Upper lobe of right lung (tissue), 1 donor: ENCODE measurements around the gene SLC44A1. TPM values are rescaled to one million over a fixed set of nuclear protein-coding genes. Genes with fewer than 3 reads are reported as not detected.

Source experiments
- ATAC-seq: fragments of 200-7000 bp; cut with Tn5 transposase; one replicate; pipeline ENCODE4 v1.9.1; 2020; ENCODE audit warnings: mild to moderate bottlenecking, moderate library complexity
- DNase-seq: peaks from one replicate; pipeline ENCODE4 v3.0.0-alpha.2; 2020
- H3K27ac ChIP-seq: fragments of 200-600 bp; one replicate; pipeline ENCODE4 v1.8.0; 2022
- H3K27me3 ChIP-seq: fragments of 200-600 bp; one replicate; pipeline ENCODE4 v1.8.0; 2022; ENCODE audit warnings: mild to moderate bottlenecking
- H3K36me3 ChIP-seq: fragments of 200-600 bp; one replicate; pipeline ENCODE4 v1.8.0; 2022
- H3K4me1 ChIP-seq: fragments of 200-600 bp; one replicate; pipeline ENCODE4 v1.8.0; 2022
- H3K4me3 ChIP-seq: fragments of 200-600 bp; one replicate; pipeline ENCODE4 v1.8.0; 2022; ENCODE audit warnings: mild to moderate bottlenecking
- H3K9me3 ChIP-seq: fragments of 200-600 bp; one replicate; pipeline ENCODE4 v1.8.0; 2022
- CTCF ChIP-seq: fragments of 200-600 bp; IDR thresholded peaks from one replicate; pipeline ENCODE4 v1.8.0; 2022; ENCODE audit warnings: antibody characterized with exemption
- intact Hi-C: fragments of 100-400 bp; cut with DNase I; formaldehyde crosslinking; loops from one replicate; pipeline ENCODE4 v1.11.0; 2022
- total RNA-seq: library from RNA; stranded (reverse); fragmentation: NEBNext Ultra II Directional; extraction: Animal tissue kit (Norgen Biotek cat#: 25700); gene quantifications from one replicate; pipeline ENCODE4 v1.2.1, GENCODE V29; 2021
- donor health status: DM: no; HTN: yes; CAD: no; lungs with severe emphysema.

The SLC44A1 gene
- total RNA-seq, 1 donor from 2014 or later: 66.1 TPM

DNA sequence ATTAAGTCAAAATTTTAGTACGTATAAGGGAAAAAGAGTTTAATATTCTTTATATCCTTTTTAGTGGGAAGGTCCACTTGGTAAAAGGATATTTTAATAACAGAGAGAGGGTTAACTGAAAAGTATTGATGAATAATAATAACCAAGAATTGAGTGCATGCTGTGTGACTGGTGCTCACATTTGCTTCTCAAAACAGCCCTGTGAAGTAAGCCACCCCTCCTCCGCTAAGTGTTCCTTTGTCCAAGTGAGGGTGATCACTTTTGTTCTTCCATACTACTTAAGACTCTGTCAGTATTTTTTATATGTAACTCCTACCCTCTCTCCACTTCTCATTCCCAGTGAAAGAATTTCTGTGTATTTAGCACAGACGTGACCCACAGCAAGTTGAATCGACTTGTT is 51.5 kb downstream of the SLC44A1 start:
- intact Hi-C loops: no loop called here
- TF ChIP-seq CTCF: no peak
- no peaks in the 10 kb centered on the region for H3K27me3 ChIP-seq
- H3K36me3 ChIP-seq: peaks cover 11% of the 10 kb centered on the region
- no peaks in the 10 kb centered on the region for H3K9me3 ChIP-seq
- no peak overlapping the region for H3K4me3 ChIP-seq
- H3K27ac ChIP-seq: no peak overlapping the region
- ATAC-seq (no peak), DNase-seq (no peak)
- peaks cover 23% of the 10 kb centered on the region for H3K4me1 ChIP-seq

DNA sequence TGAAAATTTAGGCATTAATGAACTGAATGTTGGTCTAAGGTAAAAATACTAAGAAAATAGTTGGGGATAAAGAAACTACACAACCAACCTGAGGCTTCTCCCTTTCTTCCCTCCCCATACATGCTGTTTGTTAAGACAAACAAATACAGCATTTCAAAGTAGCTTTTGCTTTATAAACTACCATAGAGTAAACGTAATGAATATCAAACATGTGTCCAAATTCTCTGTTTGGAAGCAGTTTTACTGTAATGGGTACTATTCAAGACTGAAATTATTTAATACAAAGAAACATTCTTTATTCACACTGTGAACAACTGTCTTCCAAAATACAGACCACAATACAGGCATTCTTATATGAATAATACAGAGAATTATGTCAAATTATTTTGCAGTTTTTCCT is 52.0 kb downstream of the SLC44A1 start:
- no peaks in the 10 kb centered on the region for H3K9me3 ChIP-seq
- ATAC-seq (no peak), DNase-seq (no peak)
- peaks cover 19% of the 10 kb centered on the region for H3K4me1 ChIP-seq
- no peak overlapping the region for H3K4me3 ChIP-seq
- intact Hi-C loops: no loop called here
- H3K27me3 ChIP-seq: no peaks in the 10 kb centered on the region
- H3K27ac ChIP-seq: no peak overlapping the region
- peaks cover 11% of the 10 kb centered on the region for H3K36me3 ChIP-seq
- no peak for TF ChIP-seq CTCF

DNA sequence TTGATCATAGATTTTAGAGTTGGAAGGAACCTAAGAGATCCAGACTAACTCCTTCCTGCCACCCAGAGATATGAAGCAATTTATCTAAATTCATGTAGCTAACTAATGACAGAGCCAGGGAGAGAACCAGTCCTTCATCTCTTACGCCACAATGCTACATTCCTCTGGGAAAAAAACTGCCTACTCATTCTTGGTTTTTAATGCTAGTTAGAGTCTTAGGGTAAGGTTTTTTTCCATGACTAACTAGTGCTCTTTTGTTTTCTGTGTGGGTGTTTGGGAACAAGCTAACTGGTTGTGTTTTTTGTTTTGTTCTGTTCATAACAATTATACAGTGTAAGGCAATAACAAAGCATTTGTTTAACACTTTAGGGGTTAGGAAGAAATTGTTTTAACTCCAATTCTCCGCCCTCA is 52.4 kb downstream of the SLC44A1 start:
- H3K36me3 ChIP-seq: peaks cover 11% of the 10 kb centered on the region
- no peak overlapping the region for H3K27ac ChIP-seq
- peaks cover 15% of the 10 kb centered on the region for H3K4me1 ChIP-seq
- TF ChIP-seq CTCF: no peak
- H3K4me3 ChIP-seq: no peak overlapping the region
- no peaks in the 10 kb centered on the region for H3K27me3 ChIP-seq
- H3K9me3 ChIP-seq: no peaks in the 10 kb centered on the region
- ATAC-seq (peak; percentile 69), DNase-seq (no peak)
- intact Hi-C loops: no loop called here

GRCh38 chr9:105297442-105298075 is 53.1 kb downstream of the SLC44A1 start:
- Histone ChIP-seq H3K36me3 (peaks cover 11% of the 10 kb centered on the region), H3K9me3 (no peaks in the 10 kb centered on the region), H3K27ac (no peak overlapping the region), H3K4me3 (no peak overlapping the region), H3K4me1 (peaks cover 15% of the 10 kb centered on the region), H3K27me3 (no peaks in the 10 kb centered on the region)
- no peak for ATAC-seq
- intact Hi-C loops: no loop called here
- no peak for TF ChIP-seq CTCF
- DNase-seq: no peak

DNA sequence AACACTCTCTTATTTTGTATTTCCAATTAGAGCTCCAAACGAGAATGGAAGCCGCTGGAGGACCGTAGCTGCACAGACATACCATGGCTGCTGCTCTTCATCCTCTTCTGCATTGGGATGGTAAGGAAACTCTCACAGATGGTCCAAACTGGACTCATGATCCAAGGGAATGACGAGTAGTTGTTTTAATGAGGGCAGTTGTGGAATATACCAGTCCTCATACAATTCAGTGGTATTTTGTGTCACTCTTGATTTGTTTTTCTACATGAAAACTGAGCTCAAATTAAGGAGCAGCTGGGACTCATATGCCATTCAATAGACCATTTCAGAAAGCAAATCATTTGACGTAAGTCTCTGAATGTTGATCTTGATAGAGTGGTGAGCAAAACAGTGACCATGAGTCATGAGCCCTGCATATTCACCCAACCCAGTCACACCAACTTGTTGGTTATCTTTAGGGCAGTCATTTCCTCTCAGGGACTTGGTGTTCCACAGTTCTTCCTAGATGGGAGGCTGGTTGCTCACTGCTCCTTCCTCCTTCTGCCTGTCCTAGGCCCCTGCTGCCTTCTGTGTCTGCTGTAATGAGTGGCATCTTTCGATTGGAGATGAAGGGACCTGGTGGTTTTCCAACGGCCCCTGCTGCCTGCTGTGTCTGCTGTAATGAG is 54.9 kb downstream of the SLC44A1 start:
- DNase-seq (no peak), ATAC-seq (peak; percentile 78)
- intact Hi-C loops: no loop called here

More for the DNA sequence above, 54.9 kb downstream of the SLC44A1 start:
- peaks cover 15% of the 10 kb centered on the region for H3K36me3 ChIP-seq
- H3K27ac ChIP-seq: peak overlapping the region; percentile 58
- H3K4me1 ChIP-seq: peaks cover 15% of the 10 kb centered on the region
- H3K27me3 ChIP-seq: no peaks in the 10 kb centered on the region
- no peaks in the 10 kb centered on the region for H3K9me3 ChIP-seq
- no peak overlapping the region for H3K4me3 ChIP-seq
- TF ChIP-seq CTCF: no peak
